Psoas muscle (tissue), 8 donors: ENCODE data around the gene EYS. TPM values are rescaled to one million over a fixed set of nuclear protein-coding genes. Genes with fewer than 3 reads are reported as not detected.
"Not testable (repeated sequence)": the region's sequence is repeated elsewhere in the genome, so short reads cannot be mapped to it uniquely, and the experiment has no call there.

Experiments
- ATAC-seq, 4 donors: fragments of 200-7000 bp; cut with Tn5 transposase; one replicate each; pipeline ENCODE4 v1.9.1; 2020; ENCODE audit warnings: moderate library complexity in 3 of 4, mild to moderate bottlenecking in 2 of 4
- DNase-seq, 2 donors: peaks; one replicate each; pipeline ENCODE4 v3.0.0-alpha.2; 2020
- H3K27ac ChIP-seq: fragments of 200-600 bp; one replicate; pipeline ENCODE4 v1.8.0; 2022
- H3K27me3 ChIP-seq, 3 donors: fragments of 200-600 bp in 1 of 3; one replicate each; pipeline versions ENCODE4 v1.6.1 to v1.8.0; 2013 to 2022; ENCODE audit warnings: low read length in 2 of 3, mild to moderate bottlenecking in 2 of 3, moderate library complexity in 1 of 3; ENCODE audit not compliant: insufficient read depth in 3 of 3
- H3K36me3 ChIP-seq, 2 donors: fragments of 200-600 bp in 1 of 2; one replicate each; pipeline versions ENCODE4 v1.6.1 to v1.8.0; 2013 to 2022; ENCODE audit warnings: low read depth in 1 of 2, mild to moderate bottlenecking in 1 of 2, moderate library complexity in 1 of 2; ENCODE audit not compliant: insufficient read depth in 1 of 2
- H3K4me1 ChIP-seq: fragments of 200-600 bp; one replicate; pipeline ENCODE4 v1.8.0; 2022
- H3K4me3 ChIP-seq: fragments of 200-600 bp; one replicate; pipeline ENCODE4 v1.8.0; 2022; ENCODE audit warnings: mild to moderate bottlenecking
- H3K9me3 ChIP-seq: fragments of 200-600 bp; one replicate; pipeline ENCODE4 v1.8.0; 2022
- CTCF ChIP-seq: fragments of 200-600 bp; IDR thresholded peaks from one replicate; pipeline ENCODE4 v1.8.0; 2022; ENCODE audit warnings: antibody characterized with exemption
- WGBS, 3 donors: extraction: QIAGEN DNeasy Blood & Tissue Kit; methylation state at CpG; one replicate each; pipeline versions ENCODE4 v1.1.6 to v1.1.7; 2013; 5-methylcytosine and 5-hydroxymethylcytosine counted together
- intact Hi-C, 2 donors: fragments of 100-400 bp; cut with DNase I; formaldehyde crosslinking; loops; one replicate each; pipeline versions ENCODE4 v1.11.0 to v1.14.2; 2022
- polyA plus RNA-seq, 3 donors: library from polyadenylated mRNA; stranded (reverse); fragments of 200-250 nt; gene quantifications; one replicate each; pipeline ENCODE4 v1.2.3, GENCODE V29; 2013
- total RNA-seq, 4 donors: library from RNA; stranded (reverse); fragmentation: NEBNext Ultra II Directional in 2 of 4; extraction: Animal tissue kit (Norgen Biotek cat#: 25700) in 2 of 4; gene quantifications; one replicate each; pipeline versions ENCODE4 v1.2.1 to v1.2.4, GENCODE V29; 2021 to 2023
- donor health status: healthy with polysubstance abuse.
- donor health status: DM: no; HTN: no; CAD: no; lungs with moderate emphysema.
- donor health status: Bipolar disorder and iron deficiency.
- donor health status: healthy.
- donor health status: DM: yes; HTN: yes; CAD: no.
- donor health status: DM: no; HTN: no; CAD: no.
- donor health status: DM: no; HTN: no; CAD: no.
- donor health status: DM: yes; HTN: yes; CAD: no.

EYS gene
- total and polyA plus RNA-seq, 7 donors: under 0.01 TPM; not detected in 6

- TF ChIP-seq CTCF: no peak
- no peaks in the 10 kb centered on the region for H3K36me3 ChIP-seq
- H3K4me1 ChIP-seq: no peaks in the 10 kb centered on the region
- ATAC-seq (no peak), DNase-seq (no peak)
- no peak overlapping the region for H3K4me3 ChIP-seq
- no peak overlapping the region for H3K27ac ChIP-seq
- intact Hi-C loops: no loop called here
- no peaks in the 10 kb centered on the region for H3K27me3 ChIP-seq
- no peaks in the 10 kb centered on the region for H3K9me3 ChIP-seq
Measured at GRCh38 chr6:65402564-65402963, 304.5 kb downstream of the EYS start.

- H3K27me3 ChIP-seq: no peaks in the 10 kb centered on the region
- WGBS, 3 donors: 41 to 95% (median 87%) methylated on average over 1 of the region's 1 CpG
- no peak for ATAC-seq
- H3K9me3 ChIP-seq: peaks cover 3% of the 10 kb centered on the region
- no peaks in the 10 kb centered on the region for H3K36me3 ChIP-seq
- intact Hi-C loops: no loop called here
- H3K27ac ChIP-seq: no peak overlapping the region
- no peak for DNase-seq
- TF ChIP-seq CTCF: no peak
- no peaks in the 10 kb centered on the region for H3K4me1 ChIP-seq
- no peak overlapping the region for H3K4me3 ChIP-seq
Measured at GRCh38 chr6:65399355-65400084, 307.5 kb downstream of the EYS start.

GRCh38 chr6:65398851-65399250 lies 308.2 kb downstream of the EYS start:
- ATAC-seq (no peak), DNase-seq (no peak)
- Histone ChIP-seq H3K27me3 (no peaks in the 10 kb centered on the region), H3K4me3 (no peak overlapping the region), H3K4me1 (no peaks in the 10 kb centered on the region), H3K9me3 (peaks cover 3% of the 10 kb centered on the region), H3K36me3 (no peaks in the 10 kb centered on the region), H3K27ac (no peak overlapping the region)
- WGBS, 3 donors: 89 to 97% (median 91%) methylated on average over 2 of the region's 2 CpGs
- TF ChIP-seq CTCF: no peak
- intact Hi-C loops: no loop called here

- no peak for TF ChIP-seq CTCF
- ATAC-seq (no peak), DNase-seq (no peak)
- Histone ChIP-seq H3K27ac (no peak overlapping the region), H3K4me3 (no peak overlapping the region), H3K9me3 (no peaks in the 10 kb centered on the region), H3K36me3 (no peaks in the 10 kb centered on the region), H3K27me3 (no peaks in the 10 kb centered on the region), H3K4me1 (no peaks in the 10 kb centered on the region)
- intact Hi-C loops: no loop called here
- WGBS, 3 donors: 73 to 78% (median 76%) methylated on average over 4 of the region's 4 CpGs
Measured at GRCh38 chr6:65350530-65350929, 356.5 kb downstream of the EYS start.

GRCh38 chr6:65302655-65303054 lies 404.4 kb downstream of the EYS start:
- ATAC-seq, H3K27ac ChIP-seq, H3K36me3 ChIP-seq, H3K4me3 ChIP-seq, H3K27me3 ChIP-seq, H3K9me3 ChIP-seq, intact Hi-C loops, H3K4me1 ChIP-seq, DNase-seq: not testable (repeated sequence)
- 62 to 82% (median 76%) methylated on average over 6 to 7 of the region's 10 CpGs for WGBS, 3 donors
